ENCODE measurements around the gene SCFD2.

DNA sequence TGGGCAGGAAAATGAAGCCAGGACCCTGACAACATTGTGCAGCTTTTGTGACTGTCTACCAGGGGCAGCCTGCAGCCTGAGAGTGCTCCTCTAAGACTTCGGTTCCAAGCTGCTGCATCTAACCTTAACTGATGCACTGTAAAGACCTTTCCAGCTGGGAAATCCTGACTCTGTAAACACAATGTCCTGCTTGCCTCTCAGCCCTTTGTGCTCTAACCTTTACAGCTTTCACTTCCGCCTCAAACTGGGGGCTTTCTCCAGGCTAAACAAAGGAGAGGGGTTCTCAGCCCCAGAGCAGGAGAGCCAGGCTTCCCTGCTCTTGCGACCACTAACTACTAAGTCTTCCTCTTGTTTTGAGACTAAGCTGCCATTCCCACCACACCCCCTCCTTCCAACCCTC lies 523.1 kb downstream of the SCFD2 start:
- TF ChIP-seq TAF1 (IDR thresholded peaks at IDR 0.05; ENCODE audit: borderline replicate concordance, low read depth, low read length) (no peak), POLR2AphosphoS5 (IDR thresholded peaks at IDR 0.05; ENCODE audit: low read length) (no peak), PAX8 (IDR thresholded peaks at IDR 0.05) (no peak), CBX3 (IDR thresholded peaks at IDR 0.05; ENCODE audit: borderline replicate concordance, low read depth) (no peak), SMAD1 (IDR thresholded peaks at IDR 0.05; ENCODE audit: low read depth, partially characterized antibody) (no peak), MAX (IDR thresholded peaks at IDR 0.05; ENCODE audit: low read depth, low read length) (no peak), EZH2 (IDR thresholded peaks at IDR 0.05; ENCODE audit: borderline replicate concordance, control insufficient read depth, low read depth, low read length) (no peak), SUZ12 (IDR thresholded peaks at IDR 0.05; ENCODE audit: unreplicated experiment) (no peak), CTCF (IDR thresholded peaks at IDR 0.05 in 2 of 3, conservative IDR thresholded peaks at IDR 0.05 in 1 of 3; ENCODE audit: control insufficient read depth in 2 of 3, extremely low read depth in 1 of 3, insufficient read depth in 1 of 3, low read depth in 3 of 3, low read length in 3 of 3) (no peak), EGR1 (IDR thresholded peaks at IDR 0.05; ENCODE audit: borderline replicate concordance in 1 of 2, low read depth in 2 of 2, low read length in 2 of 2) (no peak)
- TF ChIP-seq, protein P1, sequence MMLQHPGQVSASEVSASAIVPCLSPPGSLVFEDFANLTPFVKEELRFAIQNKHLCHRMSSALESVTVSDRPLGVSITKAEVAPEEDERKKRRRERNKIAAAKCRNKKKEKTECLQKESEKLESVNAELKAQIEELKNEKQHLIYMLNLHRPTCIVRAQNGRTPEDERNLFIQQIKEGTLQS (IDR thresholded peaks at IDR 0.05; ENCODE audit: borderline replicate concordance, extremely low read depth, low read depth, low read length), result no peak
- TF ChIP-seq, protein P2, sequence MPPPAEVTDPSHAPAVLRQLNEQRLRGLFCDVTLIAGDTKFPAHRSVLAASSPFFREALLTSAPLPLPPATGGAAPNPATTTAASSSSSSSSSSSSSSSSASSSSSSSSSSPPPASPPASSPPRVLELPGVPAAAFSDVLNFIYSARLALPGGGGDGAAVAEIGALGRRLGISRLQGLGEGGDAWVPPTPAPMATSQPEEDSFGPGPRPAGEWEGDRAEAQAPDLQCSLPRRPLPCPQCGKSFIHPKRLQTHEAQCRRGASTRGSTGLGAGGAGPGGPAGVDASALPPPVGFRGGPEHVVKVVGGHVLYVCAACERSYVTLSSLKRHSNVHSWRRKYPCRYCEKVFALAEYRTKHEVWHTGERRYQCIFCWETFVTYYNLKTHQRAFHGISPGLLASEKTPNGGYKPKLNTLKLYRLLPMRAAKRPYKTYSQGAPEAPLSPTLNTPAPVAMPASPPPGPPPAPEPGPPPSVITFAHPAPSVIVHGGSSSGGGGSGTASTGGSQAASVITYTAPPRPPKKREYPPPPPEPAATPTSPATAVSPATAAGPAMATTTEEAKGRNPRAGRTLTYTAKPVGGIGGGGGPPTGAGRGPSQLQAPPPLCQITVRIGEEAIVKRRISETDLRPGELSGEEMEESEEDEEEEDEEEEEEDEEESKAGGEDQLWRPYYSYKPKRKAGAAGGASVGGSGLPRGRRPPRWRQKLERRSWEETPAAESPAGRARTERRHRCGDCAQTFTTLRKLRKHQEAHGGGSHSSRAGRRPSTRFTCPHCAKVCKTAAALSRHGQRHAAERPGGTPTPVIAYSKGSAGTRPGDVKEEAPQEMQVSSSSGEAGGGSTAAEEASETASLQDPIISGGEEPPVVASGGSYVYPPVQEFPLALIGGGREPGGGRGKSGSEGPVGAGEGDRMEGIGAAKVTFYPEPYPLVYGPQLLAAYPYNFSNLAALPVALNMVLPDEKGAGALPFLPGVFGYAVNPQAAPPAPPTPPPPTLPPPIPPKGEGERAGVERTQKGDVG (CRISPR knock-in tag; IDR thresholded peaks at IDR 0.05), result no peak
- TF ChIP-seq, protein P3, sequence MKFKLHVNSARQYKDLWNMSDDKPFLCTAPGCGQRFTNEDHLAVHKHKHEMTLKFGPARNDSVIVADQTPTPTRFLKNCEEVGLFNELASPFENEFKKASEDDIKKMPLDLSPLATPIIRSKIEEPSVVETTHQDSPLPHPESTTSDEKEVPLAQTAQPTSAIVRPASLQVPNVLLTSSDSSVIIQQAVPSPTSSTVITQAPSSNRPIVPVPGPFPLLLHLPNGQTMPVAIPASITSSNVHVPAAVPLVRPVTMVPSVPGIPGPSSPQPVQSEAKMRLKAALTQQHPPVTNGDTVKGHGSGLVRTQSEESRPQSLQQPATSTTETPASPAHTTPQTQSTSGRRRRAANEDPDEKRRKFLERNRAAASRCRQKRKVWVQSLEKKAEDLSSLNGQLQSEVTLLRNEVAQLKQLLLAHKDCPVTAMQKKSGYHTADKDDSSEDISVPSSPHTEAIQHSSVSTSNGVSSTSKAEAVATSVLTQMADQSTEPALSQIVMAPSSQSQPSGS (IDR thresholded peaks at IDR 0.05; ENCODE audit: low read length), result no peak
